Epithelial cell of proximal tubule (primary cell): ENCODE measurements around the gene PPRC1. TPM values are rescaled to one million over a fixed set of nuclear protein-coding genes. Genes with fewer than 3 reads are reported as not detected.

Experiments used
- DNase-seq: peaks from one replicate; pipeline ENCODE4 v3.0.0-alpha.2; 2011; ENCODE audit warnings: low read depth
- H3K4me3 ChIP-seq: 2 replicates; pipeline ENCODE4 v1.5.1; 2011; ENCODE audit warnings: low read depth, mild to moderate bottlenecking, low read length
- total RNA-seq: library from RNA; depleted of rRNA; stranded (reverse); fragments of >200 nt; gene quantifications from 2 replicates; pipeline ENCODE4 v1.2.3, GENCODE V29; 2015
- TF ChIP-seq, protein P1 (sequence below): conservative IDR thresholded peaks from 2 replicates; pipeline ENCODE4 v1.5.1; 2012; ENCODE audit warnings: low read depth, mild to moderate bottlenecking, low read length

The PPRC1 gene
- total RNA-seq, 1 donor from 2014 or later = 21.4 TPM

DNA sequence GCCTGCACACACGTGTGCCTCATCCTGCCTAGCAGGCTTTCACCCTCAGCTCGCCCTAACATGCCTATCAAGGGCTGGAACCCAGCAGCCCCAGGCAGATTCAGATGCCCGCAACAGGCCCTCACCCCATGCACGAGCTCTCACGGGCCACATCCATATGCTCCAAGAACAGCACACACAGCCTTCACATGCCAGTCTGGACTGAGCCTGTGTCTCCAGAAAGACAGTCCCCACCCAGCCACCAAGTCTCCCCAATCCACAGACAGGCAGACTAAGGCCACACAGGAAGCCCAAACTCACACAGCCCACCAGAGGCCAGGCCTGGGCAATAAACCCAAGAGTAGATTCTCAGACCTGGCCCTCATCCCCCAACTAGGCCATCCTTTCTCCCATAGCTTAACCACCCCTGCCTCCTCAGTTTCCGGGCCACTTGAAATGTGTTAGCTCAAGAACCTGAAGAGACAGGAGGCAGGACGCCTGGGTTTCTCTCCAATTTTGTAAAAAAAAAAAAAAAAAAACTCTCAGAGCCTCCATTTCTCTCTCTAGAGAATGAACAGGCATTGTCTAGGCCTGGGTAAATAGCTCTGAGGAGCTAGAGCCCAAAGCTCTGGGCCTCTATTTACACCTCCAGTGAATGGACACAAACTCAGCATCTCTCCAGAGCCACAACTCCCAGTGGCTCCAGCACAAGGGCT, 19.4 kb upstream of the PPRC1 start:
- TF ChIP-seq, protein P1, sequence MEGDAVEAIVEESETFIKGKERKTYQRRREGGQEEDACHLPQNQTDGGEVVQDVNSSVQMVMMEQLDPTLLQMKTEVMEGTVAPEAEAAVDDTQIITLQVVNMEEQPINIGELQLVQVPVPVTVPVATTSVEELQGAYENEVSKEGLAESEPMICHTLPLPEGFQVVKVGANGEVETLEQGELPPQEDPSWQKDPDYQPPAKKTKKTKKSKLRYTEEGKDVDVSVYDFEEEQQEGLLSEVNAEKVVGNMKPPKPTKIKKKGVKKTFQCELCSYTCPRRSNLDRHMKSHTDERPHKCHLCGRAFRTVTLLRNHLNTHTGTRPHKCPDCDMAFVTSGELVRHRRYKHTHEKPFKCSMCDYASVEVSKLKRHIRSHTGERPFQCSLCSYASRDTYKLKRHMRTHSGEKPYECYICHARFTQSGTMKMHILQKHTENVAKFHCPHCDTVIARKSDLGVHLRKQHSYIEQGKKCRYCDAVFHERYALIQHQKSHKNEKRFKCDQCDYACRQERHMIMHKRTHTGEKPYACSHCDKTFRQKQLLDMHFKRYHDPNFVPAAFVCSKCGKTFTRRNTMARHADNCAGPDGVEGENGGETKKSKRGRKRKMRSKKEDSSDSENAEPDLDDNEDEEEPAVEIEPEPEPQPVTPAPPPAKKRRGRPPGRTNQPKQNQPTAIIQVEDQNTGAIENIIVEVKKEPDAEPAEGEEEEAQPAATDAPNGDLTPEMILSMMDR = no peak
- DNase-seq = no peak
- H3K4me3 ChIP-seq = peak overlapping the region; percentile 78

DNA sequence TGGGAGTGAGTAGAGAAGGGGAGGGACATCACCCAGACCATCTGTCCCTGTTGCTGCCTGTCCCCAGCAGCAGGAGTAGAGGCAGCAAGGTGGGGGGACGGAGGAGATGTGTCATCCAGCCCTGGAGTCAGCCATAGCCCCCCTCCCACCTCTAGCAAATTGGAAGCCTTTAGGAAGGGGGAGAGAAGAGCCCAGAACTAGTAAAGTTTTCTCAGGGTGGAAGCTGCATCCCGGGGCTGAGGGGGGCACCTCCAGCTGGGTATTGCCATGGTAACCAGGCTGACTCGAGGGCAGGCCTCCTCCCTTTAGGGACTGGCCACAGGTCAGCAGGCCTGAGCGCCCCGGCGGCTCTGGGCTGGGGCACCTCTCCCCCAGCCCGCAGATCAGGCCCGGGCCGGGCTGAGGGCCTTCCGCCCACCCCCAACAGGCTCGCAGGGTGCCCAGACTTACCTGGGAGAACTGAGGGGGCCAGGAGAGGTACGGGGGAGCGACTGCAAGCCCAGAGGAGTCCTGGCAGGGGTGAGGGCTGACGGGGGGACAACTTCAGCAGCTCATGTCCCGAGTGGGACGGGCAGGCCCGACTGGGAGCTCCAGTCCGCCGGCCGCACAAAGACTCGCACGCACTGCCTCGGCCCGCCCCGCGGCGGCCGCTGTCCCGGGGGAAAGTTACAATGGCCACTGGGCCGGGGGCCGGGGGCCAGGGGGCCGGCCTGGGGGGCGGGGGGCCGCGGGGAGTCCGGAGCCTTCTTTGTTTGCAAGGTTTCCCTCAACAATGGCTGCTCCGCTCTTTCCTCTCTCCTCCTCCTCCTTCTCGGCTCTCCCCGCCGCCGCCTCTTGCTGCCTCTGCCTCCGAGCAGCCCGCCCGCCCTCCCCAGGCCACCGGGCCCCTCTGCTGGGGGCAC, 18.6 kb upstream of the PPRC1 start:
- TF ChIP-seq, protein P1 = no peak
- DNase-seq = no peak
- H3K4me3 ChIP-seq = peak overlapping the region; percentile 78

DNA sequence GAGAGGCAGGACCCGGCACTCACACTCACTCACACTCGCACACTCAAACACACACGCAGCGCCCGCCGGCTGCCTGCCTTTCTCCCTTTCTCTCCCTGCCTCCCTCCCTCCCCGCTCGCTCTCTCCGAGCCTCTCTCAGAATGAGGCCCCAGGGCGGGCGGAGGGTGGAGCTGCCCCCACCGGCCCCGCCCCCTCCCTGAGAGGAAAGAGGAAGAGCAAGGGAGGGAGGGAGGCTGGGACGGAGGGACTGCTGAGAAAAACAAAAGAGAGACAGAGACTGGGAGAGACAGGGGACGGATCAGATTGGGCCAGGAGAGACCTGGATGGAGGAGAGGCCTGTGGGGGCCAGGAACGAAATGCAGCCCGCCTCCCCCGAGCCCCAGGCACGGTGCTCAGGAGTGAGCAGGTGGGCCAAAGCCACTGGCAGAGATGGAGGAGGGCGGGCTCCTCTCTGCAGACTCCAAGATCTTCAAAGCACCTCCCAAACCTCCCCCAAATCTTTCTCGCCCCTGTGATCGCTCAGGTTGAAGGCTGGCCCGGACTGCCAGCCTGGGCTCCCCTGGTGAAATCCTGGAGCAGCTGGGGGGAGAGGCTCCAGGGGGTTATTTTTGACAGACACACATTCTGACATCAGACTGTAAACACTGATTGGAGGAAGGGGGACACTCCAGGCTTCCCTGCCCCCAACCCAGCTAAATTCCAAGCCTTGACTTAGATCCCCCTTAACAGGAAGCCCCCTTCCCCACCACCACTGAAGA, 17.8 kb upstream of the PPRC1 start:
- no peak for DNase-seq
- TF ChIP-seq, protein P1 = no peak
- peak overlapping the region; percentile 78 for H3K4me3 ChIP-seq

DNA sequence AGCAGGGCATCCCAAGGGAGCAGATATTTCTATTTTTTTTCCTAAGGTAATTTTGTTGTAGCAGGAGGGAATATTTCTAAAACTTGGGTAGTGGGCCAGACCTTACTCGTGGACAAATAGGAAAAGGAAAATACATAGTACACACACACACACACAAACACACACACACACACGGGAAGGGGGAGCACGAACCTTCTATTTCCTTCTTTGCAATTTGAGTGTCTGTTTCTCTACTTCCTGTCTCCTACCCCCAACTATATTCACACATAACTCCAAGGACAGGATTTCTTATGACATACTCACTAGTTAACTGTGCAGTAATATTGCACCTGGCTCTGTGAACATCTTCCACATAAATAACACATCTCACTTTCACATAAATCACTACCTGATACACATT, 17.1 kb upstream of the PPRC1 start:
- no peak for DNase-seq
- peak overlapping the region; percentile 78 for H3K4me3 ChIP-seq
- TF ChIP-seq, protein P1 = no peak

DNA sequence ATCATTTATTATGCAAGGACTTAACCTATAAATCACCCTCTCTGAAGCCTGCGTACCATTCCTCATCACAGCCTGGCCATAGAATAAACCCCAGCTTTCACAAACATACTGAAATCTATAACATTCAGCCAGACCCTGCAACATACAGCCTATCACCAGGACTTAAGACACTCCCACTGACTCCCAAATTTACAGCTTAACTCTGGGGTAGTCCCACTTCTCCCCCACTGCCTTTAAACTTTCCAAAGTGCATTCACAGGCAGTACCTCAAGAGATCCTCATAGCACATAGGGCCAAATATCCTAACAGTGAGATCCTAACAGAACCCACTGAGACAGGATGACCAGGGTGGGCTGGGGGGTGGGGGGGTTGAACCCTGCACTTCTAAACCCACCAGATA, 16.2 kb upstream of the PPRC1 start:
- no peak for DNase-seq
- TF ChIP-seq, protein P1 = no peak
- no peak overlapping the region for H3K4me3 ChIP-seq

DNA sequence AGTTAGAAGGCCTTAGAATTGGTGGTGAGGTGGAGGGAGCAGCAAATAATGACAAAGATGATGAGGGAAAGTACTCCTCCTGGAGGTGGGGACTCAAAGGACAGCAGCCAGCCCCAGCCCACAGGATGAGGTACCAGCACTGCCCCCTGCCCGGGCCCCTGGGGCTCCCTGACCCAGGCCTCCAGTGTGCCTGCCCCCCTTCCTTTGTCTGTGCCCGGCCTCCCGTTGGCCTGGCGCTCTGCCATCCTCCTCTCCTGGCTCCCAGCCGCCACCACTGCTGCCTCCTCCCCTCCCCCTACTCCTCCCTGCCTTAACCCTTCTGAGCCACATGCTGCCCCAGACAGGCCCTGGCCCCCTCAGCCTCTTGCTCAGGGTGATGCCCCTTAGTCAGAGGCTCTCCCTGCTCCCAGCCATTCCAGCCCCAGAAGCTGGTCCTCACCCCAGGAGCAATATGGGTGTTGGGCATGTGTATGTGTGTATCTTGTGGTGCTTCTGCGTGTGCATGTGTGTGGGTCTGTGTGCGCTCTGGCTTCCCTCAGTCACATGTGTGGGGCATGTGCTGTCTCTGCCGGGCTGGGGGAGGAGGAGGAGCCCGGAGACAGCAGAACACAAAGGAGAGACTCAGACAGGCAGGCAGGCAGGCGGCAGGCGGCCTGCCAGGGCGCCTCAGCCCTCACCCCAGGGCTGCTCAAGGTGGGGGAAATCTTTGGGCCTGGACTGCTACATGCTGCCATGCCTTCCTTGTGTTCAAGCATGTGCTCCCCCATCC, 15.3 kb upstream of the PPRC1 start:
- no peak for DNase-seq
- peak overlapping the region; percentile 96 for H3K4me3 ChIP-seq
- TF ChIP-seq, protein P1 = peak; percentile 23
